DND-41 (cell line): ENCODE results near the gene CCR2.

Source experiments
- CTCF ChIP-seq: IDR thresholded peaks from 2 replicates; pipeline ENCODE4 v1.5.1; 2012; ENCODE audit warnings: borderline replicate concordance, low read length, moderate library complexity, mild to moderate bottlenecking; ENCODE audit not compliant: poor library complexity, severe bottlenecking; ENCODE audit errors: extremely low read depth
- EZH2 ChIP-seq: IDR thresholded peaks from 3 replicates; pipeline ENCODE4 v1.6.1; 2012; ENCODE audit warnings: borderline replicate concordance, low read depth, mild to moderate bottlenecking, moderate library complexity, low read length, inconsistent platforms; ENCODE audit not compliant: severe bottlenecking

GRCh38 chr3:46406788-46407611, 53.1 kb downstream of the CCR2 start, which contains the start of the genes CCR5AS and CCRL2:
- TF ChIP-seq EZH2 (no peak), CTCF (no peak)
